ENCODE data around the gene LRBA. TPM values are rescaled to one million over a fixed set of nuclear protein-coding genes. Genes with fewer than 3 reads are reported as not detected.
"Not testable (repeated sequence)": the region's sequence is repeated elsewhere in the genome, so short reads cannot be mapped to it uniquely, and the experiment has no call there.

The LRBA gene
- total RNA-seq, 1 donor from 2014 or later: 26.4 TPM

- Mint-ChIP-seq H3K9me3 (ENCODE audit: unreplicated experiment) (no peaks in the 10 kb centered on the region), H3K36me3 (ENCODE audit: unreplicated experiment) (no peaks in the 10 kb centered on the region), H3K4me3 (ENCODE audit: unreplicated experiment) (no peak overlapping the region), H3K27ac (ENCODE audit: unreplicated experiment) (no peak overlapping the region), H3K27me3 (ENCODE audit: unreplicated experiment) (no peaks in the 10 kb centered on the region), H3K4me1 (ENCODE audit: low read depth, unreplicated experiment) (peaks cover 3% of the 10 kb centered on the region)
- DNase-seq: no peak
- no peak for TF ChIP-seq CTCF (IDR thresholded peaks at IDR 0.05; ENCODE audit: partially characterized antibody, unreplicated experiment)
Observed at GRCh38 chr4:151034829-151035228, 19.7 kb upstream of the LRBA start.

GRCh38 chr4:151031831-151032605, 16.9 kb upstream of the LRBA start:
- H3K9me3 Mint-ChIP-seq (ENCODE audit: unreplicated experiment): no peaks in the 10 kb centered on the region
- no peak for TF ChIP-seq CTCF (IDR thresholded peaks at IDR 0.05; ENCODE audit: partially characterized antibody, unreplicated experiment)
- no peak overlapping the region for H3K27ac Mint-ChIP-seq (ENCODE audit: unreplicated experiment)
- no peak overlapping the region for H3K4me3 Mint-ChIP-seq (ENCODE audit: unreplicated experiment)
- peaks cover 2% of the 10 kb centered on the region for H3K27me3 Mint-ChIP-seq (ENCODE audit: unreplicated experiment)
- H3K4me1 Mint-ChIP-seq (ENCODE audit: low read depth, unreplicated experiment): peaks cover 3% of the 10 kb centered on the region
- no peaks in the 10 kb centered on the region for H3K36me3 Mint-ChIP-seq (ENCODE audit: unreplicated experiment)
- DNase-seq: no peak

GRCh38 chr4:151029537-151029936, 14.5 kb upstream of the LRBA start:
- peaks cover 2% of the 10 kb centered on the region for H3K27me3 Mint-ChIP-seq (ENCODE audit: unreplicated experiment)
- no peaks in the 10 kb centered on the region for H3K36me3 Mint-ChIP-seq (ENCODE audit: unreplicated experiment)
- H3K4me3 Mint-ChIP-seq (ENCODE audit: unreplicated experiment): no peak overlapping the region
- no peaks in the 10 kb centered on the region for H3K9me3 Mint-ChIP-seq (ENCODE audit: unreplicated experiment)
- DNase-seq: no peak
- TF ChIP-seq CTCF (IDR thresholded peaks at IDR 0.05; ENCODE audit: partially characterized antibody, unreplicated experiment): no peak
- H3K4me1 Mint-ChIP-seq (ENCODE audit: low read depth, unreplicated experiment): peaks cover 3% of the 10 kb centered on the region
- H3K27ac Mint-ChIP-seq (ENCODE audit: unreplicated experiment): no peak overlapping the region

GRCh38 chr4:151029006-151029405, 13.9 kb upstream of the LRBA start:
- H3K4me3 Mint-ChIP-seq (ENCODE audit: unreplicated experiment); DNase-seq; H3K36me3 Mint-ChIP-seq (ENCODE audit: unreplicated experiment); H3K4me1 Mint-ChIP-seq (ENCODE audit: low read depth, unreplicated experiment); H3K27ac Mint-ChIP-seq (ENCODE audit: unreplicated experiment); H3K27me3 Mint-ChIP-seq (ENCODE audit: unreplicated experiment); H3K9me3 Mint-ChIP-seq (ENCODE audit: unreplicated experiment): not testable (repeated sequence)

- TF ChIP-seq CTCF (IDR thresholded peaks at IDR 0.05; ENCODE audit: partially characterized antibody, unreplicated experiment): no peak
- Mint-ChIP-seq H3K4me1 (ENCODE audit: low read depth, unreplicated experiment) (peaks cover 2% of the 10 kb centered on the region), H3K27ac (ENCODE audit: unreplicated experiment) (no peak overlapping the region), H3K4me3 (ENCODE audit: unreplicated experiment) (no peak overlapping the region), H3K9me3 (ENCODE audit: unreplicated experiment) (no peaks in the 10 kb centered on the region), H3K27me3 (ENCODE audit: unreplicated experiment) (peaks cover 2% of the 10 kb centered on the region), H3K36me3 (ENCODE audit: unreplicated experiment) (no peaks in the 10 kb centered on the region)
- no peak for DNase-seq
Observed at GRCh38 chr4:151025759-151026158, 10.7 kb upstream of the LRBA start.

Measured in glutamatergic neuron (in vitro differentiated cells).